Keratinocyte (primary cell): Measurements from ENCODE around the gene BLCAP.

Source experiments
- CTCF ChIP-seq, 3 experiments: IDR thresholded peaks in 1 of 3; conservative IDR thresholded peaks in 1 of 3; optimal IDR thresholded peaks in 1 of 3; 2 replicates in 2 of 3; 3 replicates in 1 of 3; pipeline versions ENCODE3 to v1.5.1; 2011; ENCODE audit warnings: low read length in 3 of 3, mild to moderate bottlenecking in 3 of 3, moderate library complexity in 2 of 3, control low read depth in 1 of 3, inconsistent platforms in 1 of 3; ENCODE audit not compliant: insufficient read depth in 2 of 3; ENCODE audit errors: extremely low read depth in 1 of 3
- EZH2 ChIP-seq: IDR thresholded peaks from one replicate; pipeline ENCODE4 v1.6.1; 2012; ENCODE audit warnings: inconsistent platforms, mild to moderate bottlenecking, low read length, moderate library complexity

GRCh38 chr20:37490663-37491350, 36.9 kb downstream of the BLCAP start:
- TF ChIP-seq CTCF (optimal IDR thresholded peaks at IDR 0.05 in 1 of 3, IDR thresholded peaks at IDR 0.05 in 1 of 3, conservative IDR thresholded peaks at IDR 0.05 in 1 of 3; ENCODE audit: extremely low read depth in 1 of 3, insufficient read depth in 2 of 3, low read length in 3 of 3) (no peak), EZH2 (no peak)
